ENCODE measurements around the gene PAIP2B.

GRCh38 chr2:71206271-71206670, 20.6 kb downstream of the PAIP2B start:
- TF ChIP-seq, protein P1, sequence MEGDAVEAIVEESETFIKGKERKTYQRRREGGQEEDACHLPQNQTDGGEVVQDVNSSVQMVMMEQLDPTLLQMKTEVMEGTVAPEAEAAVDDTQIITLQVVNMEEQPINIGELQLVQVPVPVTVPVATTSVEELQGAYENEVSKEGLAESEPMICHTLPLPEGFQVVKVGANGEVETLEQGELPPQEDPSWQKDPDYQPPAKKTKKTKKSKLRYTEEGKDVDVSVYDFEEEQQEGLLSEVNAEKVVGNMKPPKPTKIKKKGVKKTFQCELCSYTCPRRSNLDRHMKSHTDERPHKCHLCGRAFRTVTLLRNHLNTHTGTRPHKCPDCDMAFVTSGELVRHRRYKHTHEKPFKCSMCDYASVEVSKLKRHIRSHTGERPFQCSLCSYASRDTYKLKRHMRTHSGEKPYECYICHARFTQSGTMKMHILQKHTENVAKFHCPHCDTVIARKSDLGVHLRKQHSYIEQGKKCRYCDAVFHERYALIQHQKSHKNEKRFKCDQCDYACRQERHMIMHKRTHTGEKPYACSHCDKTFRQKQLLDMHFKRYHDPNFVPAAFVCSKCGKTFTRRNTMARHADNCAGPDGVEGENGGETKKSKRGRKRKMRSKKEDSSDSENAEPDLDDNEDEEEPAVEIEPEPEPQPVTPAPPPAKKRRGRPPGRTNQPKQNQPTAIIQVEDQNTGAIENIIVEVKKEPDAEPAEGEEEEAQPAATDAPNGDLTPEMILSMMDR (IDR thresholded peaks at IDR 0.05 in 2 of 3, conservative IDR thresholded peaks at IDR 0.05 in 1 of 3; ENCODE audit: borderline replicate concordance in 1 of 3, insufficient read depth in 1 of 3, low read depth in 2 of 3, low read length in 2 of 3), result no peak
- TF ChIP-seq, protein P2, sequence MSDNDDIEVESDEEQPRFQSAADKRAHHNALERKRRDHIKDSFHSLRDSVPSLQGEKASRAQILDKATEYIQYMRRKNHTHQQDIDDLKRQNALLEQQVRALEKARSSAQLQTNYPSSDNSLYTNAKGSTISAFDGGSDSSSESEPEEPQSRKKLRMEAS (IDR thresholded peaks at IDR 0.05), result no peak
